NT2/D1 (cell line): ENCODE results near the gene SCART1.

ENCODE experiments used
- SUZ12 ChIP-seq: IDR thresholded peaks from 2 replicates; pipeline ENCODE4 v1.6.1; 2011; ENCODE audit not compliant: insufficient read length, insufficient read depth; ENCODE audit errors: extremely low read depth
- ZNF274 ChIP-seq: IDR thresholded peaks from 2 replicates; pipeline ENCODE4 v1.6.1; 2011; ENCODE audit warnings: mild to moderate bottlenecking, low read depth, low read length

DNA sequence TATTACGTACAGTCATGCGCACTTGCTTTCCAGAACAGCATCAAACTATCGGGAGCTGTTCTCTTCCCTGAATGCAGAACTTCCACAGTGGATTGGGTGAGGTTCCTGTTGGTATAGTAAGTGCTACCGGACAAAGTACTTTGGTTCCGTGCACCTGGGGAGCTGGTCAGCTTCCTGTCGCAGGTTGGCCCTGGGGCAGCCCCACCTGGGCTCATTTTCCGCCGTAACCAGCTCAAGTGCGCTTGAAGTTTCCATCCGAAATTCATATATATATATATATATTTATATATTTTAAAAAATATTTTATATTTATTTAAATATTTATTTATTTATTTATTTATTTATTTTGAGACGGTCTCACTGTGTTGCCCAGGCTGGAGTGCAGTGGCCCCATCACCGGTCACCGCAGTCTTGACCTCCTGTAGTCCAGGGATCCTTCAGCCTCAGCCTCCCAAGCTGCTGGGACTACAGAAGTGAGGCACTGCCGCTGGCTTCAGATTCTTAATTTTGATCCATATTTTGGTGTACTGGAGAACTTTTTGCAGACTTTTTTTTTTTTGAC lies 6.5 kb downstream of the SCART1 start:
- TF ChIP-seq SUZ12, result no peak
- TF ChIP-seq ZNF274, result no peak
